Amniotic epithelial cell (primary cell): ENCODE measurements around the gene C16orf74.

Experiments
- DNase-seq: peaks from one replicate; pipeline ENCODE4 v3.0.0-alpha.2; 2010; ENCODE audit warnings: low read depth

Gene C16orf74

GRCh38 chr16:85774136-85774535 lies 23.2 kb upstream of the C16orf74 start:
- no peak for DNase-seq

- no peak for DNase-seq
Measured at GRCh38 chr16:85773044-85773443, 22.1 kb upstream of the C16orf74 start.

GRCh38 chr16:85770741-85771140 lies 19.8 kb upstream of the C16orf74 start:
- DNase-seq = no peak

- DNase-seq = no peak
Measured at GRCh38 chr16:85768199-85768598, 17.3 kb upstream of the C16orf74 start.

GRCh38 chr16:85767531-85767930 lies 16.6 kb upstream of the C16orf74 start:
- peak; percentile 82 for DNase-seq

GRCh38 chr16:85765767-85766166 lies 14.9 kb upstream of the C16orf74 start:
- no peak for DNase-seq

- DNase-seq = no peak
Measured at GRCh38 chr16:85765211-85765610, 14.3 kb upstream of the C16orf74 start.

- no peak for DNase-seq
Measured at GRCh38 chr16:85763616-85764015, 12.7 kb upstream of the C16orf74 start.

GRCh38 chr16:85762970-85763369 lies 12.1 kb upstream of the C16orf74 start:
- no peak for DNase-seq

GRCh38 chr16:85761861-85762260 lies 11.0 kb upstream of the C16orf74 start:
- DNase-seq = no peak

- no peak for DNase-seq
Measured at GRCh38 chr16:85759631-85760419, 8.9 kb upstream of the C16orf74 start.

GRCh38 chr16:85759136-85759535 lies 8.2 kb upstream of the C16orf74 start:
- DNase-seq = no peak

- DNase-seq = peak; percentile 55
Measured at GRCh38 chr16:85757341-85757822, 6.5 kb upstream of the C16orf74 start.

- DNase-seq = no peak
Measured at GRCh38 chr16:85755929-85756768, 5.3 kb upstream of the C16orf74 start.

GRCh38 chr16:85754413-85754812 lies 3.5 kb upstream of the C16orf74 start:
- no peak for DNase-seq

GRCh38 chr16:85753976-85754375 lies 3.1 kb upstream of the C16orf74 start:
- DNase-seq = no peak

GRCh38 chr16:85753559-85753958 lies 2.7 kb upstream of the C16orf74 start:
- no peak for DNase-seq

- peak; percentile 68 for DNase-seq
Measured at GRCh38 chr16:85752511-85753420, 1.9 kb upstream of the C16orf74 start.

- DNase-seq = no peak
Measured at GRCh38 chr16:85751698-85752501, 1.0 kb upstream of the C16orf74 start.

GRCh38 chr16:85750146-85750826 lies 610 bp downstream of the C16orf74 start:
- DNase-seq = peak; percentile 16

GRCh38 chr16:85749771-85750145 lies 1.1 kb downstream of the C16orf74 start:
- DNase-seq = no peak
